Common myeloid progenitor, CD34-positive (primary cell): ENCODE measurements around the gene ERBB4.

ENCODE experiments used
- CTCF ChIA-PET: fragments of 350-600 bp; sonication (Branson Sonifier 250); formaldehyde crosslinking; loops from one replicate; lab custom pipeline; 2021; ENCODE audit warnings: antibody characterized with exemption; lab: Charles Lee
- POLR2A ChIA-PET: fragments of 350-600 bp; sonication (Branson Sonifier 250); formaldehyde crosslinking; loops from one replicate; lab custom pipeline; 2021; ENCODE audit warnings: antibody characterized with exemption; lab: Charles Lee
- DNase-seq, 3 donors: peaks; one replicate each; pipeline versions ENCODE4 v3.0.0 to v3.0.0-alpha.2; 2013
- H3K27ac ChIP-seq, 2 experiments: 1 replicate in 1 of 2; 2 replicates in 1 of 2; pipeline ENCODE4 v1.7.0; 2013; ENCODE audit warnings: inconsistent platforms in 2 of 2, low read length in 2 of 2, mild to moderate bottlenecking in 2 of 2, low read depth in 1 of 2, moderate library complexity in 1 of 2; ENCODE audit not compliant: severe bottlenecking in 2 of 2, insufficient read depth in 1 of 2, poor library complexity in 1 of 2
- H3K27me3 ChIP-seq, 5 experiments: replicated peaks in 2 of 5; 1 replicate in 3 of 5; 2 replicates in 2 of 5; pipeline versions ENCODE4 v1.6.1 to v1.7.0; 2013; ENCODE audit warnings: low read length in 4 of 5, mild to moderate bottlenecking in 2 of 5, moderate library complexity in 2 of 5, inconsistent platforms in 1 of 5; ENCODE audit not compliant: insufficient read depth in 5 of 5, control insufficient read depth in 4 of 5
- H3K36me3 ChIP-seq, 4 experiments: 1 replicate in 2 of 4; 2 replicates in 2 of 4; pipeline versions ENCODE4 v1.6.1 to v1.7.0; 2013; ENCODE audit warnings: low read length in 3 of 4, control low read depth in 1 of 4, mild to moderate bottlenecking in 1 of 4; ENCODE audit not compliant: control insufficient read depth in 4 of 4, insufficient read depth in 4 of 4
- H3K4me1 ChIP-seq, 4 experiments: 1 replicate in 3 of 4; 2 replicates in 1 of 4; pipeline versions ENCODE4 v1.6.1 to v1.7.1; 2013; ENCODE audit warnings: low read length in 3 of 4, mild to moderate bottlenecking in 3 of 4, control low read depth in 1 of 4, inconsistent platforms in 1 of 4, moderate library complexity in 1 of 4; ENCODE audit not compliant: control insufficient read depth in 4 of 4, insufficient read depth in 4 of 4; ENCODE audit errors: control extremely low read depth in 1 of 4
- H3K4me3 ChIP-seq, 7 experiments: 1 replicate in 4 of 7; 2 replicates in 3 of 7; pipeline versions ENCODE4 v1.5.1 to v1.7.0; 2013; ENCODE audit warnings: mild to moderate bottlenecking in 7 of 7, low read length in 6 of 7, moderate library complexity in 6 of 7, inconsistent platforms in 2 of 7, low read depth in 2 of 7, control low read depth in 1 of 7; ENCODE audit not compliant: insufficient read depth in 4 of 7, control insufficient read depth in 1 of 7; ENCODE audit errors: extremely low read depth in 1 of 7
- H3K9me3 ChIP-seq, 5 experiments: 1 replicate in 4 of 5; 2 replicates in 1 of 5; pipeline versions ENCODE4 v1.6.1 to v1.7.1; 2013; ENCODE audit warnings: low read length in 4 of 5, mild to moderate bottlenecking in 2 of 5, inconsistent platforms in 1 of 5, low read depth in 1 of 5, moderate library complexity in 1 of 5; ENCODE audit not compliant: control insufficient read depth in 4 of 5, insufficient read depth in 2 of 5; ENCODE audit errors: control extremely low read depth in 1 of 5
- WGBS: methylation state at CpG from one replicate; pipeline ENCODE4 v1.1.5; 2013; ENCODE audit not compliant: insufficient coverage; 5-methylcytosine and 5-hydroxymethylcytosine counted together

ERBB4 gene

GRCh38 chr2:211745295-211746097 is 793.1 kb downstream of the ERBB4 start:
- H3K27ac ChIP-seq = no peak overlapping the region
- no CpG with 5 or more reads among the region's 4 CpGs for WGBS
- ChIA-PET POLR2A (no interaction called here), CTCF (interaction anchor here (0.7 to 1.6 kb wide), 4 partner anchors 9 to 822 kb away, joined by 3 to 7 read pairs (median 5); no protein-coding TSS in a partner anchor)
- no peak overlapping the region for H3K4me3 ChIP-seq
- no peaks in the 10 kb centered on the region for H3K9me3 ChIP-seq
- H3K27me3 ChIP-seq = no peaks in the 10 kb centered on the region
- H3K4me1 ChIP-seq = no peaks in the 10 kb centered on the region
- no peaks in the 10 kb centered on the region for H3K36me3 ChIP-seq
- DNase-seq = peak; percentile 23 to 60 (median 53)

GRCh38 chr2:211744379-211744778 is 794.2 kb downstream of the ERBB4 start:
- WGBS = 83% methylated on average over 4 of the region's 5 CpGs
- no peaks in the 10 kb centered on the region for H3K36me3 ChIP-seq
- no peaks in the 10 kb centered on the region for H3K4me1 ChIP-seq
- no peaks in the 10 kb centered on the region for H3K27me3 ChIP-seq
- H3K4me3 ChIP-seq = no peak overlapping the region
- no peak overlapping the region for H3K27ac ChIP-seq
- no peaks in the 10 kb centered on the region for H3K9me3 ChIP-seq
- ChIA-PET CTCF (interaction anchor here (0.8 to 1.7 kb wide), 4 partner anchors 8 to 823 kb away, joined by 3 to 7 read pairs (median 5); no protein-coding TSS in a partner anchor), POLR2A (no interaction called here)
- DNase-seq = no peak

- no peaks in the 10 kb centered on the region for H3K27me3 ChIP-seq
- no peak for DNase-seq
- H3K27ac ChIP-seq = no peak overlapping the region
- no peaks in the 10 kb centered on the region for H3K9me3 ChIP-seq
- ChIA-PET CTCF (no interaction called here), POLR2A (no interaction called here)
- no peaks in the 10 kb centered on the region for H3K36me3 ChIP-seq
- H3K4me3 ChIP-seq = no peak overlapping the region
- no peaks in the 10 kb centered on the region for H3K4me1 ChIP-seq
- 94% methylated on average over 2 of the region's 4 CpGs for WGBS
Measured at GRCh38 chr2:211741966-211742365, 796.6 kb downstream of the ERBB4 start.

GRCh38 chr2:211737282-211737681 is 801.3 kb downstream of the ERBB4 start:
- Histone ChIP-seq H3K27ac (no peak overlapping the region), H3K4me1 (no peaks in the 10 kb centered on the region), H3K9me3 (no peaks in the 10 kb centered on the region), H3K36me3 (no peaks in the 10 kb centered on the region), H3K27me3 (no peaks in the 10 kb centered on the region), H3K4me3 (no peak overlapping the region)
- CTCF ChIA-PET = no interaction called here
- POLR2A ChIA-PET = no interaction called here
- WGBS = 80% methylated on average over 1 of the region's 3 CpGs
- DNase-seq = no peak

- Histone ChIP-seq H3K36me3 (no peaks in the 10 kb centered on the region), H3K27me3 (no peaks in the 10 kb centered on the region), H3K9me3 (no peaks in the 10 kb centered on the region), H3K4me3 (no peak overlapping the region), H3K27ac (no peak overlapping the region), H3K4me1 (no peaks in the 10 kb centered on the region)
- DNase-seq = no peak
- POLR2A ChIA-PET = no interaction called here
- no CpG with 5 or more reads among the region's 2 CpGs for WGBS
- CTCF ChIA-PET = no interaction called here
Measured at GRCh38 chr2:211730215-211730614, 808.4 kb downstream of the ERBB4 start.

GRCh38 chr2:211729433-211729832 is 809.2 kb downstream of the ERBB4 start:
- no peak for DNase-seq
- POLR2A ChIA-PET = no interaction called here
- Histone ChIP-seq H3K4me1 (no peaks in the 10 kb centered on the region), H3K27me3 (no peaks in the 10 kb centered on the region), H3K4me3 (no peak overlapping the region), H3K9me3 (no peaks in the 10 kb centered on the region), H3K27ac (no peak overlapping the region), H3K36me3 (no peaks in the 10 kb centered on the region)
- CTCF ChIA-PET = no interaction called here

- H3K9me3 ChIP-seq = no peaks in the 10 kb centered on the region
- no peaks in the 10 kb centered on the region for H3K36me3 ChIP-seq
- H3K27ac ChIP-seq = no peak overlapping the region
- 94% methylated on average over 5 of the region's 5 CpGs for WGBS
- no peaks in the 10 kb centered on the region for H3K4me1 ChIP-seq
- H3K27me3 ChIP-seq = no peaks in the 10 kb centered on the region
- POLR2A ChIA-PET = no interaction called here
- CTCF ChIA-PET = no interaction called here
- no peak for DNase-seq
- H3K4me3 ChIP-seq = no peak overlapping the region
Measured at GRCh38 chr2:211724933-211725332, 813.7 kb downstream of the ERBB4 start.
